GM12878 (cell line): Measurements from ENCODE around the gene GSS. TPM values are rescaled to one million over a fixed set of nuclear protein-coding genes. Genes with fewer than 3 reads are reported as not detected.

Experiments used
- ATAC-seq: fragments of 200-7000 bp; cut with Tn5 transposase; 3 replicates; pipeline ENCODE4 v1.9.1; 2020; ENCODE audit warnings: mild to moderate bottlenecking, moderate library complexity
- BruUV-seq: library from RNA; stranded (reverse); fragments of 400-500 nt; replicated peaks from 2 replicates; lab custom pipeline; 2021; lab: Mats Ljungman, UMichigan
- CTCF ChIA-PET: fragments of 300-600 bp; sonication (Branson Sonifier 250); formaldehyde crosslinking; extraction: SDS; loops from one replicate; lab custom pipeline; 2021; ENCODE audit warnings: inconsistent platforms; lab: Yijun Ruan, JAX
- POLR2A ChIA-PET: fragments of 350-600 bp; formaldehyde crosslinking; extraction: SDS; loops from one replicate; lab custom pipeline; 2021; ENCODE audit warnings: inconsistent platforms; lab: Charles Lee
- RAD21 ChIA-PET: fragments of 300-600 bp; sonication (Branson Sonifier 250); formaldehyde crosslinking; loops from one replicate; lab custom pipeline; 2023; ENCODE audit warnings: antibody characterized with exemption; ENCODE audit not compliant: unreplicated experiment; lab: Charles Lee
- SMC1A ChIA-PET: fragments of 300-600 bp; sonication (Branson Sonifier 250); formaldehyde crosslinking; loops from one replicate; lab custom pipeline; 2023; ENCODE audit not compliant: unreplicated experiment, uncharacterized antibody; lab: Charles Lee
- DNase-seq: peaks from one replicate; pipeline ENCODE4 v3.0.0-alpha.2; 2011; ENCODE audit warnings: low read depth, low spot score
- FAIRE-seq: peaks from 3 replicates; lab custom pipeline; 2011; peaks lifted over from hg19 to GRCh38; lab: Jason Lieb, UNC
- H2AFZ ChIP-seq: 2 replicates; pipeline ENCODE4 v1.6.0; 2011; ENCODE audit warnings: low read depth, low read length, control low read depth; ENCODE audit not compliant: control insufficient read depth
- H3K27ac ChIP-seq: 2 replicates; pipeline ENCODE4 v1.5.1; 2011; ENCODE audit warnings: control low read depth; ENCODE audit not compliant: control insufficient read depth, insufficient read depth
- H3K27me3 ChIP-seq, 2 experiments: replicated peaks in 1 of 2; 2 replicates each; pipeline versions ENCODE4 v1.6.0 to v1.6.1; 2011; ENCODE audit warnings: low read length in 1 of 2; ENCODE audit not compliant: control insufficient read depth in 2 of 2, insufficient read depth in 2 of 2
- H3K36me3 ChIP-seq, 2 experiments: 2 replicates each; pipeline ENCODE4 v1.5.1; 2011; ENCODE audit warnings: low read length in 1 of 2; ENCODE audit not compliant: control insufficient read depth in 2 of 2, insufficient read depth in 2 of 2
- H3K4me1 ChIP-seq: 2 replicates; pipeline ENCODE4 v1.6.1; 2011; ENCODE audit warnings: mild to moderate bottlenecking, low read length, moderate library complexity, mixed read lengths; ENCODE audit not compliant: control insufficient read depth, insufficient read depth
- H3K4me2 ChIP-seq: 2 replicates; pipeline ENCODE4 v1.6.0; 2011; ENCODE audit warnings: control low read depth; ENCODE audit not compliant: control insufficient read depth, insufficient read depth
- H3K4me3 ChIP-seq: fragments of 200-600 bp; sonication (generic); 2 replicates; pipeline ENCODE4 v1.5.1; 2016
- H3K79me2 ChIP-seq: 2 replicates; pipeline ENCODE4 v1.6.0; 2011; ENCODE audit warnings: low read length; ENCODE audit not compliant: control insufficient read depth, insufficient read depth
- H3K9ac ChIP-seq: 2 replicates; pipeline ENCODE4 v1.8.0; 2011; ENCODE audit warnings: low read length, control low read depth, mixed read lengths; ENCODE audit not compliant: control insufficient read depth, insufficient read depth
- H3K9me3 ChIP-seq: replicated peaks from 3 replicates; pipeline ENCODE4 v1.5.1; 2011; ENCODE audit warnings: mild to moderate bottlenecking, low read length; ENCODE audit not compliant: control insufficient read depth, insufficient read depth
- H4K20me1 ChIP-seq: 2 replicates; pipeline ENCODE4 v1.6.0; 2011; ENCODE audit not compliant: control insufficient read depth, insufficient read depth
- IRF3 ChIP-seq: fragments of 450-650 bp; IDR thresholded peaks from 2 replicates; pipeline ENCODE4 v1.6.1; 2014; ENCODE audit warnings: mild to moderate bottlenecking
- IRF5 ChIP-seq: fragments of 450-650 bp; IDR thresholded peaks from 2 replicates; pipeline ENCODE4 v1.6.1; 2017; ENCODE audit warnings: borderline replicate concordance
- MXI1 ChIP-seq: fragments of 150-350 bp; IDR thresholded peaks from 2 replicates; pipeline ENCODE4 v1.6.1; 2011; ENCODE audit warnings: low read depth, mild to moderate bottlenecking, inconsistent platforms, low read length, improper control_type of control experiment
- ZBTB33 ChIP-seq: fragments of 450-650 bp; IDR thresholded peaks from 2 replicates; pipeline ENCODE4 v1.6.1; 2017; ENCODE audit warnings: mild to moderate bottlenecking
- ZNF687 ChIP-seq: fragments of 450-650 bp; IDR thresholded peaks from 2 replicates; pipeline ENCODE4 v1.6.1; 2017; ENCODE audit warnings: mild to moderate bottlenecking, moderate library complexity
- WGBS: methylation state at CpG from one replicate; pipeline ENCODE4 v1.1.6; 2016; ENCODE audit warnings: low lambda C conversion rate; ENCODE audit not compliant: insufficient replicate concordance, insufficient coverage; ENCODE audit errors: missing lambda C conversion rate; 5-methylcytosine and 5-hydroxymethylcytosine counted together
- in situ Hi-C: fragments of 300-500 bp; cut with MboI; formaldehyde crosslinking; loops from 9 replicates; pipeline ENCODE4 v1.14.3; 2018; ENCODE audit warnings: mixed read lengths
- intact Hi-C: fragments of 100-400 bp; cut with micrococcal nuclease; formaldehyde crosslinking; loops from one replicate; pipeline ENCODE4 v1.14.2; 2022; ENCODE audit not compliant: unreplicated experiment
- polyA plus RNA-seq, 11 experiments: library from polyadenylated mRNA; depleted of rRNA in 4 of 11; unstranded in 6 of 11; stranded (reverse) in 5 of 11; fragments of >200 nt; fragmentation: Nextera tagmentation in 4 of 11; fragmentation: Illumina TruSeq in 1 of 11; extraction: Ambion mirVana in 4 of 11; extraction: Trizol in 1 of 11; gene quantifications; 1 replicate in 1 of 11; 2 replicates in 10 of 11; pipeline versions ENCODE4 v1.2.1 to v1.2.3, GENCODE V29; 2011 to 2016; ENCODE audit warnings: inconsistent platforms in 2 of 11, missing spikeins in 2 of 11, low read depth in 1 of 11
- total RNA-seq, 4 experiments: library from RNA; depleted of rRNA in 3 of 4; stranded (reverse); fragments of >200 nt in 3 of 4; fragmentation: Illumina TruSeq in 1 of 4; extraction: Trizol in 1 of 4; gene quantifications; 2 replicates each; pipeline versions ENCODE4 v1.2.1 to v1.2.3, GENCODE V29; 2013 to 2021

The GSS gene
- total and polyA plus RNA-seq, 10 of the 15 experiments (the other 5 are each of a cell fraction or from before 2014, with no cell fraction given), result 12.7 to 120 (median 67.4) TPM

- ChIA-PET RAD21 (no interaction called here), CTCF (no interaction called here), SMC1A (no interaction called here), POLR2A (no interaction called here)
- no peak overlapping the region for H3K4me3 ChIP-seq
- in situ Hi-C loops (no loop called here), intact Hi-C loops (no loop called here)
- no peak for TF ChIP-seq IRF5
- TF ChIP-seq IRF3, result no peak
- no peak for TF ChIP-seq MXI1
- no peak for TF ChIP-seq ZNF687
- no peak for TF ChIP-seq ZBTB33
- H3K27ac ChIP-seq, result no peak overlapping the region
- ATAC-seq, result no peak
- no peak overlapping the region for H3K9ac ChIP-seq
- H3K36me3 ChIP-seq, result no peaks in the 10 kb centered on the region
- no peaks in the 10 kb centered on the region for H4K20me1 ChIP-seq
- H3K9me3 ChIP-seq, result no peaks in the 10 kb centered on the region
- no peaks in the 10 kb centered on the region for H3K27me3 ChIP-seq
- no TSS peak for BruUV-seq
- no peak for FAIRE-seq
- 83% methylated on average over 17 of the region's 18 CpGs for WGBS
- H3K79me2 ChIP-seq, result no peaks in the 10 kb centered on the region
- no peak for DNase-seq
- no peaks in the 10 kb centered on the region for H3K4me1 ChIP-seq
- no peak overlapping the region for H3K4me2 ChIP-seq
- no peak overlapping the region for H2AFZ ChIP-seq
These were observed 35.1 kb upstream of the GSS start for GRCh38 chr20:34990661-34991214.
